Activated naive CD8-positive, alpha-beta T cell treated with anti-CD3 and anti-CD28 coated beads, Interleukin-2, amount 10 ng/mL, durations not matched to agents 7 days and 5 days (primary cell): ENCODE data around the gene SHISA3. TPM values are rescaled to one million over a fixed set of nuclear protein-coding genes. Genes with fewer than 3 reads are reported as not detected.

Experiments used
- ATAC-seq: fragments of 150-1000 bp; cut with Tn5 transposase; one replicate; pipeline ENCODE4 v1.10.0; 2021; ENCODE audit warnings: low read depth, moderate library complexity
- POLR2A ChIA-PET: fragments of 350-600 bp; sonication (Branson Sonifier 250); formaldehyde crosslinking; loops from one replicate; lab custom pipeline; 2021; ENCODE audit warnings: antibody characterized with exemption; lab: Charles Lee
- DNase-seq: peaks from one replicate; pipeline ENCODE4 v3.0.0; 2021
- H3K27ac Mint-ChIP-seq: one replicate; pipeline ENCODE4 v1.8.0; 2022; ENCODE audit warnings: mild to moderate bottlenecking, mixed read lengths
- H3K27me3 Mint-ChIP-seq: one replicate; pipeline ENCODE4 v1.8.0; 2022; ENCODE audit warnings: mild to moderate bottlenecking, moderate library complexity, mixed read lengths
- H3K36me3 Mint-ChIP-seq: one replicate; pipeline ENCODE4 v1.8.0; 2021; ENCODE audit warnings: mild to moderate bottlenecking, mixed read lengths
- H3K4me1 Mint-ChIP-seq: one replicate; pipeline ENCODE4 v1.8.0; 2021; ENCODE audit warnings: mixed read lengths
- H3K4me3 Mint-ChIP-seq: one replicate; pipeline ENCODE4 v1.8.0; 2022; ENCODE audit warnings: mild to moderate bottlenecking, moderate library complexity, mixed read lengths
- H3K9me3 Mint-ChIP-seq: one replicate; pipeline ENCODE4 v1.8.0; 2021; ENCODE audit warnings: mixed read lengths
- total RNA-seq, 2 experiments: library from RNA; stranded (reverse); gene quantifications; one replicate each; pipeline ENCODE4 v1.2.3, GENCODE V29; 2021

SHISA3 gene
- total RNA-seq, 2 experiments from 2014 or later, result 0.64 to 0.85 TPM

DNA sequence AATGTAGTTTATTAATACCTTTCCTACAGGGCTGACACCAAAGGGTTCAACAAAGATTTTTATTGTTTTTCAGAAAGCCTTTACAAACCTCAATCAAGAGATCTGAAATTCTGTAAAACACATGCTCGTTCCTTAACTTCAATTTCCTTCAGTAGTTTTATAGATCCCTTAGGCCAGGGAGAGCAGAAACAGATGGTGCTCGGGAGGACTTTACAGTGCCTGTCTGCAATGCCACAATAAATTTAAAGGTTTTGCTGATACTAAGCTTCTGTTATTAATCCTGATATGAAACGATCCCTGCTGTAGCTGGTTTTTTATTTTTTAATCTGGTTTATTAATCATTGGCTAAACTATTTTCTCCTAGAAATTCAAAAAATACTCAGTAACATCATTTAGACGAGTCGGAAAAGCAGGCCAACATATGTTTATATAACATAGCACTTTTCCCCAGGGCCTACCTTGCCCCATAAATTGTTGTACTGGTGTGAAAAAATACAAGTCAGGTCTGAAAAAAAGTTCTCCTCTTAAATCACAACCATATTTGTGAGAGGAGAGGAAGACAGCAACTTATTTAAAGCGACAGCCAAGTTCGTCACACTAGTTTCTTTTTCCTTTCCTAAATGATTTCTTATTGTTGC, 39.8 kb downstream of the SHISA3 start:
- Mint-ChIP-seq H3K4me3 (no peak overlapping the region), H3K27me3 (no peaks in the 10 kb centered on the region), H3K27ac (no peak overlapping the region), H3K36me3 (peaks cover 26% of the 10 kb centered on the region), H3K4me1 (no peaks in the 10 kb centered on the region), H3K9me3 (no peaks in the 10 kb centered on the region)
- no peak for ATAC-seq
- POLR2A ChIA-PET, result no interaction called here
- no peak for DNase-seq

DNA sequence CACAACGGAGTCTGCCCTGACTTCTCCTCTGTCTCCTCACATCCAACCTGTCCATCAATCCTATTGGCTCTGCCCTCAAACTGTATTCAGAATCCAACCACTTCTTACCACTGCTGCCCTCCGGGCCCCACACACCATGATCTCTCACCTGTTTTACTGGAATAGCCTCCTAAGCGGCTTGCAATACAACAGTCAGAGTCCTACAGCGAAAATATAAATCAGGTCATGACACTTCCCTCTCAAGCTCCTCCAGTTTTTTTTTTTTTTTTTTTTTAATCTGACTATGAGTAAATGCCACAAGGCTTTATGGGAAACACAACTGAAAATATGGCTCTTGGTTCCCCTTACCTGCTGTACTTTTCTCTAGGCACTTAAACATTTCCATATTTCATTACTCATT, 42.8 kb downstream of the SHISA3 start:
- Mint-ChIP-seq H3K4me3 (no peak overlapping the region), H3K9me3 (no peaks in the 10 kb centered on the region), H3K36me3 (peaks cover 22% of the 10 kb centered on the region), H3K4me1 (no peaks in the 10 kb centered on the region), H3K27me3 (no peaks in the 10 kb centered on the region), H3K27ac (no peak overlapping the region)
- POLR2A ChIA-PET, result no interaction called here
- no peak for DNase-seq
- no peak for ATAC-seq

DNA sequence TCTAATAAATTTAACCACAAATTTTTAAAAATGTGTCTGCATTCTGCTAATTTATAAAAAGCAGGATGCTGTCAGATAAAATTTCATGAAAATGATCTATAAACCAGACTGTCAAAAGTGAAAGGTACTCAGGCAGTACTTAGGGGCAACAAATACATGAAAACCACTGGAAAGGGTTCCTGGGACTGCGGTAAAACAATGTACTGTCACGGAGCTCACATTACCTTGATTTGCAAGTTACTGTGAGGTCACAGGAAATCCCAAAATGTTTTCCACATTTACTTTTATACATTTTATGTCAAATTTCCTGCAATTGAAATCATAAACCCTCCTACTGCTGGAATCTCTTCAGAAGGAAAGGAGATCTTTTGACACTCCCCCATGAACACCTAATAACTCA, 45.3 kb downstream of the SHISA3 start:
- H3K27me3 Mint-ChIP-seq, result no peaks in the 10 kb centered on the region
- ATAC-seq (no peak), DNase-seq (no peak)
- H3K9me3 Mint-ChIP-seq, result no peaks in the 10 kb centered on the region
- no peaks in the 10 kb centered on the region for H3K4me1 Mint-ChIP-seq
- POLR2A ChIA-PET, result no interaction called here
- H3K36me3 Mint-ChIP-seq, result peaks cover 13% of the 10 kb centered on the region
- no peak overlapping the region for H3K4me3 Mint-ChIP-seq
- no peak overlapping the region for H3K27ac Mint-ChIP-seq

DNA sequence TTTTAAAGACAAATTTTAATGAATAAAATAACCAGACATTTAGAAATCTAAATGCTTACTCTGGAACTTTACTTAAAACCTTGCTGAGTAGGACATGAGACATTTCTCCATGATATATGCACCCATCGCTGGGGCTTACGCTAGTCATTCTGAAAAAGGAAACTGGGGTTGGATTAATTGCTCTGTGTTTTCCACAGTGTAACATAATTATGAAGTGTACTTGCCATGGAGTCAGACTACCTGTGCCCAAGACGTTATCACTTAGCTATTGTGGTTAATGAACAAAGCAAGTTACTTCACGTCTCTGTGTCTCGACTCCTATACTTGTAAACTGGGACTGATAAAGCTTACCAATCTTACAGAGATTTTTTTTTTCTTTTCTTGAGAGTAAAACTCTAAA, 47.8 kb downstream of the SHISA3 start:
- H3K4me3 Mint-ChIP-seq, result no peak overlapping the region

DNA sequence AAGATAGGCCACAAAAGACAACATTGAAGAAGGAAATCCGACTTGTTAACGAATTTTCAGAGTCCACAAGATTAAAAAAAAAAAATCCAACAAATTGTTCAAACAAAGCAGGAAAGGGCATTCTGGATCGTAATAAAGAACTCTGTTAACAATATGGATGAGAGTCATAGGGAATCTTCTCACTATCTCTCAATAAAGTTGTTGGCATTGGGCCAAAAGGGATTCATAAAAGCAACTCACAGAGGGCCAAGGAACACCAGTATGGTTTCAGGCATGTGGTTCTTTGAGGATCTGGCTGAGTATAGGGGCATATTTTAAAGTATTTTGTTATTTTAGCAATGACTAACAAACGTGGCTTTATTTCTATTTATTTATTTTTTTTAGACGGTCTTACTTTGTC, 49.5 kb downstream of the SHISA3 start:
- no peaks in the 10 kb centered on the region for H3K27me3 Mint-ChIP-seq
- no peak overlapping the region for H3K4me3 Mint-ChIP-seq
- peaks cover 23% of the 10 kb centered on the region for H3K36me3 Mint-ChIP-seq
- POLR2A ChIA-PET, result no interaction called here
- DNase-seq (no peak), ATAC-seq (no peak)
- H3K4me1 Mint-ChIP-seq, result no peaks in the 10 kb centered on the region
- H3K9me3 Mint-ChIP-seq, result no peaks in the 10 kb centered on the region
- no peak overlapping the region for H3K27ac Mint-ChIP-seq

More for the DNA sequence above, 47.8 kb downstream of the SHISA3 start:
- no peaks in the 10 kb centered on the region for H3K9me3 Mint-ChIP-seq
- no peak for DNase-seq
- POLR2A ChIA-PET, result no interaction called here
- no peaks in the 10 kb centered on the region for H3K27me3 Mint-ChIP-seq
- ATAC-seq, result no peak
- H3K27ac Mint-ChIP-seq, result no peak overlapping the region
- H3K4me1 Mint-ChIP-seq, result no peaks in the 10 kb centered on the region
- peaks cover 13% of the 10 kb centered on the region for H3K36me3 Mint-ChIP-seq

Other genes starting within 250 kb of the SHISA3 start
- under 1 TPM; 0.69 to 0.77 TPM for gene BEND4, start 244.8 kb upstream of the SHISA3 start, total RNA-seq